HCT116 (cell line): ENCODE data around the gene RAP1A. TPM values are rescaled to one million over a fixed set of nuclear protein-coding genes. Genes with fewer than 3 reads are reported as not detected.

Experiments
- ATAC-seq: fragments of 200-7000 bp; cut with Tn5 transposase; 2 replicates; pipeline ENCODE4 v1.9.1; 2020; ENCODE audit warnings: mild to moderate bottlenecking, moderate library complexity
- BruUV-seq: library from RNA; stranded (reverse); fragments of 400-500 nt; replicated peaks from 2 replicates; lab custom pipeline; 2021; lab: Mats Ljungman, UMichigan
- CTCF ChIA-PET: fragments of 300-600 bp; sonication (Branson Sonifier 250); formaldehyde crosslinking; loops from one replicate; lab custom pipeline; 2021; ENCODE audit warnings: antibody characterized with exemption; lab: Charles Lee
- POLR2A ChIA-PET: fragments of 300-600, 350-600 bp; sonication (Branson Sonifier 250); formaldehyde crosslinking; loops from one replicate; lab custom pipeline; 2021; ENCODE audit warnings: antibody characterized with exemption; lab: Charles Lee
- RAD21 ChIA-PET, 2 experiments: fragments of 300-600 bp; sonication (Branson Sonifier 250); formaldehyde crosslinking; loops; one replicate each; lab custom pipeline; 2023; ENCODE audit warnings: low total read pairs in 2 of 2; ENCODE audit not compliant: uncharacterized antibody in 2 of 2, unreplicated experiment in 2 of 2, low non-redundant PET in 1 of 2; lab: Charles Lee
- DNase-seq: peaks from one replicate; pipeline ENCODE4 v3.0.0-alpha.2; 2010; ENCODE audit warnings: low read depth, low spot score
- H2AFZ ChIP-seq: fragments of 200-600 bp; shearing (Covaris generic), sonication (generic); 2 replicates; pipeline ENCODE4 v1.6.1; 2017; ENCODE audit warnings: low read depth, mixed run types, mixed read lengths, antibody characterized with exemption, low read length; ENCODE audit not compliant: poor library complexity, severe bottlenecking
- H3K27ac ChIP-seq: 2 replicates; pipeline ENCODE4 v1.5.1; 2012; ENCODE audit warnings: low read depth, low read length
- H3K27me3 ChIP-seq: fragments of 200-600 bp; sonication (generic); 2 replicates; pipeline ENCODE4 v1.6.1; 2016; ENCODE audit warnings: mixed run types, low read length, mixed read lengths; ENCODE audit not compliant: insufficient read depth
- H3K36me3 ChIP-seq, 2 experiments: fragments of 200-500 bp in 1 of 2; fragments of 200-600 bp in 1 of 2; sonication (Bioruptor generic) in 1 of 2; sonication (generic) in 1 of 2; 2 replicates each; pipeline versions ENCODE4 v1.5.1 to v1.6.1; 2014 to 2016; ENCODE audit warnings: low read length in 2 of 2, inconsistent platforms in 1 of 2, mixed read lengths in 1 of 2, mixed run types in 1 of 2; ENCODE audit not compliant: insufficient read depth in 2 of 2, control insufficient read depth in 1 of 2
- H3K4me1 ChIP-seq, 2 experiments: fragments of 200-600 bp in 1 of 2; sonication (generic) in 1 of 2; 2 replicates each; pipeline versions ENCODE4 v1.5.1 to v1.6.1; 2012 to 2017; ENCODE audit warnings: low read length in 2 of 2, inconsistent platforms in 1 of 2, mild to moderate bottlenecking in 1 of 2, mixed read lengths in 1 of 2, mixed run types in 1 of 2, moderate library complexity in 1 of 2; ENCODE audit not compliant: insufficient read depth in 2 of 2, control insufficient read depth in 1 of 2
- H3K4me2 ChIP-seq: fragments of 200-600 bp; sonication (generic); 2 replicates; pipeline ENCODE4 v1.6.1; 2017; ENCODE audit warnings: mixed run types, low read length, mixed read lengths
- H3K4me3 ChIP-seq, 2 experiments: fragments of 200-600 bp in 1 of 2; sonication (generic) in 1 of 2; replicated peaks in 1 of 2; 2 replicates each; pipeline ENCODE4 v1.5.1; 2011 to 2016; ENCODE audit warnings: low read length in 2 of 2, control low read depth in 1 of 2, low read depth in 1 of 2, mild to moderate bottlenecking in 1 of 2, mixed read lengths in 1 of 2, mixed run types in 1 of 2
- H3K79me2 ChIP-seq: fragments of 200-600 bp; sonication (generic); 2 replicates; pipeline ENCODE4 v1.6.1; 2017; ENCODE audit warnings: mild to moderate bottlenecking, mixed run types, low read length, moderate library complexity, mixed read lengths; ENCODE audit not compliant: insufficient read depth
- H3K9ac ChIP-seq: fragments of 200-600 bp; sonication (generic); 2 replicates; pipeline ENCODE4 v1.6.1; 2016; ENCODE audit warnings: low read length, mixed read lengths
- H3K9me2 ChIP-seq: fragments of 200-600 bp; sonication (generic), shearing (Covaris generic); 2 replicates; pipeline ENCODE4 v1.6.1; 2017; ENCODE audit warnings: mixed run types, mild to moderate bottlenecking, moderate library complexity; ENCODE audit not compliant: insufficient read depth
- H3K9me3 ChIP-seq, 2 experiments: fragments of 200-500 bp in 1 of 2; fragments of 200-600 bp in 1 of 2; sonication (Bioruptor generic) in 1 of 2; sonication (generic) in 1 of 2; 2 replicates each; pipeline ENCODE4 v1.6.1; 2014 to 2017; ENCODE audit warnings: low read length in 2 of 2, mixed read lengths in 2 of 2, inconsistent platforms in 1 of 2, low read depth in 1 of 2, mild to moderate bottlenecking in 1 of 2, mixed run types in 1 of 2, moderate library complexity in 1 of 2; ENCODE audit not compliant: control insufficient read depth in 1 of 2, insufficient read depth in 1 of 2
- H4K20me1 ChIP-seq: fragments of 200-600 bp; sonication (generic), shearing (Covaris generic); 2 replicates; pipeline ENCODE4 v1.6.1; 2017; ENCODE audit warnings: mixed run types, mild to moderate bottlenecking, moderate library complexity; ENCODE audit not compliant: insufficient read depth
- CBX3 ChIP-seq: IDR thresholded peaks from 2 replicates; pipeline ENCODE4 v1.6.1; 2012; ENCODE audit warnings: low read depth
- CEBPB ChIP-seq: IDR thresholded peaks from 2 replicates; pipeline ENCODE4 v1.6.1; 2012; ENCODE audit warnings: low read depth
- ELF1 ChIP-seq: IDR thresholded peaks from 2 replicates; pipeline ENCODE4 v1.6.1; 2012; ENCODE audit warnings: low read depth, borderline replicate concordance
- FOSL1 ChIP-seq: IDR thresholded peaks from 2 replicates; pipeline ENCODE4 v1.6.1; 2012; ENCODE audit warnings: low read depth
- POLR2AphosphoS5 ChIP-seq: IDR thresholded peaks from 2 replicates; pipeline ENCODE4 v1.6.1; 2011; ENCODE audit warnings: mild to moderate bottlenecking, low read depth, low read length, moderate library complexity
- RAD21 ChIP-seq: IDR thresholded peaks from 2 replicates; pipeline ENCODE4 v1.6.1; 2012; ENCODE audit warnings: low read depth, mild to moderate bottlenecking
- SRF ChIP-seq: IDR thresholded peaks from 2 replicates; pipeline ENCODE4 v1.6.1; 2012; ENCODE audit warnings: low read depth
- TCF7L2 ChIP-seq: IDR thresholded peaks from 2 replicates; pipeline ENCODE4 v1.7.0; 2011; ENCODE audit warnings: borderline replicate concordance, inconsistent platforms; ENCODE audit not compliant: insufficient read depth, insufficient read length; ENCODE audit errors: extremely low read depth
- YY1 ChIP-seq: IDR thresholded peaks from 2 replicates; pipeline ENCODE4 v1.6.1; 2011; ENCODE audit warnings: low read length, low read depth, moderate library complexity, mild to moderate bottlenecking; ENCODE audit not compliant: insufficient replicate concordance; ENCODE audit errors: extremely low read depth
- ZNF274 ChIP-seq: fragments of 200-500 bp; sonication (Bioruptor generic); IDR thresholded peaks from 2 replicates; pipeline ENCODE4 v1.6.1; 2014; ENCODE audit warnings: mild to moderate bottlenecking, low read depth, low read length, inconsistent platforms
- intact Hi-C: fragments of 100-400 bp; cut with micrococcal nuclease; formaldehyde crosslinking; loops from 2 replicates; pipeline ENCODE4 v1.10.0; 2022
- total RNA-seq: library from RNA; stranded (reverse); gene quantifications from one replicate; pipeline ENCODE4 v1.2.1, GENCODE V29; 2021; ENCODE audit not compliant: unreplicated experiment
- TF ChIP-seq, protein P1 (sequence below): IDR thresholded peaks from 2 replicates; pipeline ENCODE4 v1.6.1; 2012
- TF ChIP-seq, protein P2 (sequence below): IDR thresholded peaks from 2 replicates; pipeline ENCODE4 v1.6.1; 2011; ENCODE audit warnings: mild to moderate bottlenecking, low read length, moderate library complexity; ENCODE audit not compliant: insufficient replicate concordance; ENCODE audit errors: extremely low read depth
- TF ChIP-seq, protein P3 (sequence below): IDR thresholded peaks from 2 replicates; pipeline ENCODE4 v1.6.1; 2012
- TF ChIP-seq, protein P4 (sequence below): IDR thresholded peaks from 2 replicates; pipeline ENCODE4 v1.6.1; 2012; ENCODE audit warnings: low read depth

RAP1A gene
- total RNA-seq, 1 experiment from 2014 or later, result 46.2 TPM

DNA sequence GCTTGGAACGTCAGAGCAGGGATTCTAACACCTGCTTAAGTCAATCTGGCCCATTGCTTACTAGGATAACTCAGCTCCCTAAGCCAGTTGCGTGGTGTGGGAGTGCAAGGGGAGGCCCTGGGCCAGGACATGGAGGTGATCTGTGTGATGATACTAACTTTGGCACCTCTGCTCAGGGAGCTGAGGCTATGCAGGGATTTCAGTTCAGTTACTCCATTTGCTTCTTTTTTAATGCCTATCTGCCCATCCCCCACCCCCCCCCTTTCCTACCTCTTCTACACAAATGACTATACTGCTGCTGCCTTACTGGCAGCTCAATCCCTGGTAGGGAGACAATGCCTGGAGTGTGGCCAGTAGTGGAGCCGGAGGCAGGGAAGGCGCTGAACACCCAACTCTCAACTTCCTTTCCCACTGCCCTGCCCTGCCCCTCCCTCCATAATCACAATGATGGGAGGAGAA lies 100.1 kb downstream of the RAP1A start:
- H4K20me1 ChIP-seq, result no peaks in the 10 kb centered on the region
- TF ChIP-seq RAD21, result no peak
- TF ChIP-seq, protein P1, sequence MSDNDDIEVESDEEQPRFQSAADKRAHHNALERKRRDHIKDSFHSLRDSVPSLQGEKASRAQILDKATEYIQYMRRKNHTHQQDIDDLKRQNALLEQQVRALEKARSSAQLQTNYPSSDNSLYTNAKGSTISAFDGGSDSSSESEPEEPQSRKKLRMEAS, result no peak
- TF ChIP-seq CEBPB, result no peak
- TF ChIP-seq, all 23 proteins: peak for 0
- Histone ChIP-seq H3K9me3 (no peaks in the 10 kb centered on the region), H3K27me3 (no peaks in the 10 kb centered on the region), H3K4me3 (no peak overlapping the region), H3K27ac (no peak overlapping the region), H2AFZ (no peak overlapping the region), H3K4me2 (no peak overlapping the region), H3K9me2 (no peaks in the 10 kb centered on the region), H3K4me1 (no peaks in the 10 kb centered on the region), H3K9ac (no peak overlapping the region), H3K36me3 (no peaks in the 10 kb centered on the region), H3K79me2 (no peaks in the 10 kb centered on the region)
- RAD21 ChIA-PET, result no interaction called here
- DNase-seq (no peak), ATAC-seq (no peak)
- CTCF ChIA-PET, result no interaction called here
- intact Hi-C loops, result no loop called here
- POLR2A ChIA-PET, result no interaction called here
- BruUV-seq, result no TSS peak

DNA sequence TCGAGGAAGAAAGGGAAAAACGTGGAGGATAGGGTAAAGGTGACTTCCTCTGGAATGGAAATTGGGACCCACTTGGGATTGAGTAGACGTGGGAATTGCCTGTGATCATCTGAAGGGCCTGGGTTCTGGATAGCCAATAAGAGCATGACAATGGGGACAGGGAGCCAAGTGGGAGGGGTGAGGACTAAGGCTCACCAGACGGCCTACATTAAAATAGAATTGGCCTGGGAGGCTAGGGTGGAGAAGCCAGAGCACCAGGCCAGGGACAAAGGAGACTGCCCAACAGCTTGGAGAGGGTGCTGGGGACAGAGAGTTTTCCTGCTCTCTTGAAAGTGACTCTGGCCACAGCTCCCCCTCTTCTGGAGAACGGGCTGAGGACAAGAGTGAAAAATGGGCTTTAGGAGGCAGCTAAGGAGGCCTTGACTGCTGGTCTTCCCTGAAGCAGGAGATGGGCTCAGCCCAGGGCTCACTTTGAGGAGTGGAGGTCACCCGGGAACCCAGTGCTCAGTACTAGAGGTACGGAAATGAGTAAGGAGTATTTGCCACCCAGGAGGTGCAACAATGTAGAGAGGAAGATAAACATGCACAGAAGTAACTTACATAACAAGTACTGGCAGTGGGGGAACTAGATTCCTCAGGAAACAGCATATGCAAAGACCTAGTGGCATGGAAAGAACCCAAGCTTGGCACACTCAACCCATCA lies 100.8 kb downstream of the RAP1A start:
- ChIA-PET RAD21 (no interaction called here), POLR2A (no interaction called here), CTCF (no interaction called here)
- Histone ChIP-seq H3K4me3 (no peak overlapping the region), H3K9me3 (no peaks in the 10 kb centered on the region), H3K9me2 (no peaks in the 10 kb centered on the region), H3K79me2 (no peaks in the 10 kb centered on the region), H3K36me3 (no peaks in the 10 kb centered on the region), H2AFZ (no peak overlapping the region), H3K27ac (no peak overlapping the region), H3K27me3 (no peaks in the 10 kb centered on the region), H3K4me2 (no peak overlapping the region), H4K20me1 (no peaks in the 10 kb centered on the region), H3K4me1 (no peaks in the 10 kb centered on the region), H3K9ac (no peak overlapping the region)
- intact Hi-C loops, result no loop called here
- DNase-seq (no peak), ATAC-seq (no peak; the same call in 1 of the 2 replicates)
- no TSS peak for BruUV-seq
- TF ChIP-seq FOSL1, result no peak
- no peak for TF ChIP-seq POLR2AphosphoS5
- TF ChIP-seq, protein P2, sequence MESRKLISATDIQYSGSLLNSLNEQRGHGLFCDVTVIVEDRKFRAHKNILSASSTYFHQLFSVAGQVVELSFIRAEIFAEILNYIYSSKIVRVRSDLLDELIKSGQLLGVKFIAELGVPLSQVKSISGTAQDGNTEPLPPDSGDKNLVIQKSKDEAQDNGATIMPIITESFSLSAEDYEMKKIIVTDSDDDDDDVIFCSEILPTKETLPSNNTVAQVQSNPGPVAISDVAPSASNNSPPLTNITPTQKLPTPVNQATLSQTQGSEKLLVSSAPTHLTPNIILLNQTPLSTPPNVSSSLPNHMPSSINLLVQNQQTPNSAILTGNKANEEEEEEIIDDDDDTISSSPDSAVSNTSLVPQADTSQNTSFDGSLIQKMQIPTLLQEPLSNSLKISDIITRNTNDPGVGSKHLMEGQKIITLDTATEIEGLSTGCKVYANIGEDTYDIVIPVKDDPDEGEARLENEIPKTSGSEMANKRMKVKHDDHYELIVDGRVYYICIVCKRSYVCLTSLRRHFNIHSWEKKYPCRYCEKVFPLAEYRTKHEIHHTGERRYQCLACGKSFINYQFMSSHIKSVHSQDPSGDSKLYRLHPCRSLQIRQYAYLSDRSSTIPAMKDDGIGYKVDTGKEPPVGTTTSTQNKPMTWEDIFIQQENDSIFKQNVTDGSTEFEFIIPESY, result no peak
- TF ChIP-seq YY1, result no peak
- no peak for TF ChIP-seq ZNF274
- TF ChIP-seq, protein P3, sequence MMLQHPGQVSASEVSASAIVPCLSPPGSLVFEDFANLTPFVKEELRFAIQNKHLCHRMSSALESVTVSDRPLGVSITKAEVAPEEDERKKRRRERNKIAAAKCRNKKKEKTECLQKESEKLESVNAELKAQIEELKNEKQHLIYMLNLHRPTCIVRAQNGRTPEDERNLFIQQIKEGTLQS, result no peak
- TF ChIP-seq, protein P4, sequence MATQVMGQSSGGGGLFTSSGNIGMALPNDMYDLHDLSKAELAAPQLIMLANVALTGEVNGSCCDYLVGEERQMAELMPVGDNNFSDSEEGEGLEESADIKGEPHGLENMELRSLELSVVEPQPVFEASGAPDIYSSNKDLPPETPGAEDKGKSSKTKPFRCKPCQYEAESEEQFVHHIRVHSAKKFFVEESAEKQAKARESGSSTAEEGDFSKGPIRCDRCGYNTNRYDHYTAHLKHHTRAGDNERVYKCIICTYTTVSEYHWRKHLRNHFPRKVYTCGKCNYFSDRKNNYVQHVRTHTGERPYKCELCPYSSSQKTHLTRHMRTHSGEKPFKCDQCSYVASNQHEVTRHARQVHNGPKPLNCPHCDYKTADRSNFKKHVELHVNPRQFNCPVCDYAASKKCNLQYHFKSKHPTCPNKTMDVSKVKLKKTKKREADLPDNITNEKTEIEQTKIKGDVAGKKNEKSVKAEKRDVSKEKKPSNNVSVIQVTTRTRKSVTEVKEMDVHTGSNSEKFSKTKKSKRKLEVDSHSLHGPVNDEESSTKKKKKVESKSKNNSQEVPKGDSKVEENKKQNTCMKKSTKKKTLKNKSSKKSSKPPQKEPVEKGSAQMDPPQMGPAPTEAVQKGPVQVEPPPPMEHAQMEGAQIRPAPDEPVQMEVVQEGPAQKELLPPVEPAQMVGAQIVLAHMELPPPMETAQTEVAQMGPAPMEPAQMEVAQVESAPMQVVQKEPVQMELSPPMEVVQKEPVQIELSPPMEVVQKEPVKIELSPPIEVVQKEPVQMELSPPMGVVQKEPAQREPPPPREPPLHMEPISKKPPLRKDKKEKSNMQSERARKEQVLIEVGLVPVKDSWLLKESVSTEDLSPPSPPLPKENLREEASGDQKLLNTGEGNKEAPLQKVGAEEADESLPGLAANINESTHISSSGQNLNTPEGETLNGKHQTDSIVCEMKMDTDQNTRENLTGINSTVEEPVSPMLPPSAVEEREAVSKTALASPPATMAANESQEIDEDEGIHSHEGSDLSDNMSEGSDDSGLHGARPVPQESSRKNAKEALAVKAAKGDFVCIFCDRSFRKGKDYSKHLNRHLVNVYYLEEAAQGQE, result no peak
- TF ChIP-seq ELF1, result no peak
- no peak for TF ChIP-seq CBX3
- no peak for TF ChIP-seq SRF
- TF ChIP-seq TCF7L2, result no peak
